ENCODE data around the gene ANKRD26.

Gene ANKRD26

GRCh38 chr10:27019827-27020226 lies 80.5 kb downstream of the ANKRD26 start:
- no peak for DNase-seq

GRCh38 chr10:26997610-26998009 lies 102.7 kb downstream of the ANKRD26 start:
- DNase-seq: no peak

- no peak for DNase-seq
Measured at GRCh38 chr10:26994743-26995142, 105.6 kb downstream of the ANKRD26 start.

DNA sequence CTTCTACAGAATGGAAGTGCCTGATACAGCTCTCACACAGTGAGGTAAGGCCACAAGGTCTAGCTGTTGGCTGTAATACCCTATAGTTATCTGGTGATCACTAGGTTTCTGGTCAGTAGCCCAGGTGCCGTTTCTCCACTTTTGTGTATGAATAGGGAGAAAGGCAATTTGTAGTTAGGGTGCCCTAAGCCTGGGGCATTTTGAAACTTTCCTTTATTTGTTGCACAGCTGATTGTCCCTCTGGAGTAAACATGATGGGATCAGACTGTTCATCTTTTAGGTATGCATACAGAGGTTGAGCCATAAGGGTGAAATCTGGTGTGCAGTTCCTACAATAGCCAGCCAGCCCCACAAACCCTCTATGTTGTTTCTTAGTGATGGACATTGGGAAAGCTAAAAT lies 112.4 kb downstream of the ANKRD26 start:
- no peak for DNase-seq

- DNase-seq: no peak
Measured at GRCh38 chr10:26983156-26983555, 117.1 kb downstream of the ANKRD26 start.

- DNase-seq: no peak
Measured at GRCh38 chr10:26982058-26982457, 118.2 kb downstream of the ANKRD26 start.

GRCh38 chr10:26981232-26981824 lies 119.0 kb downstream of the ANKRD26 start:
- DNase-seq: no peak

- DNase-seq: no peak
Measured at GRCh38 chr10:26978519-26978918, 121.8 kb downstream of the ANKRD26 start.

GRCh38 chr10:26977635-26978034 lies 122.7 kb downstream of the ANKRD26 start:
- DNase-seq: no peak

DNA sequence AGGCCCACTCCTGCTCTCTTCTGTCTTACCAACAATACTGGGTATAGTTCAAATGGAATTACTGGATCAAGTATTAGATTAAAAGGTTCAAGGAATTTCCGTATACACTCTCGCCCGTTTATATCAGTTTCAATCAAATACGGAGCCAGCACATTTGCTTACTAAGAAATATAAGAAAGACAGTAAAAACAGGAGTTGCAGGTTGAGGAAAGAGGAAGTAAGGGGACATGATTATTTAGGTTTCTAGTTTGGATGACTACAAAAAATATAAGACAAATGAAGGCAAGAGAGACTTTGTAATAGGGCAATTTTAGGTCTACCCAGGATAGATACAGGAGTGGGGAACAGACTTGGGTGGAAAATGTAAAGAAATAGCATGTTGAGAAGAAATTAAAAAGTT lies 129.6 kb downstream of the ANKRD26 start:
- DNase-seq: no peak

- no peak for DNase-seq
Measured at GRCh38 chr10:26969145-26969926, 131.0 kb downstream of the ANKRD26 start.

- DNase-seq: no peak
Measured at GRCh38 chr10:26962835-26963234, 137.5 kb downstream of the ANKRD26 start.

DNA sequence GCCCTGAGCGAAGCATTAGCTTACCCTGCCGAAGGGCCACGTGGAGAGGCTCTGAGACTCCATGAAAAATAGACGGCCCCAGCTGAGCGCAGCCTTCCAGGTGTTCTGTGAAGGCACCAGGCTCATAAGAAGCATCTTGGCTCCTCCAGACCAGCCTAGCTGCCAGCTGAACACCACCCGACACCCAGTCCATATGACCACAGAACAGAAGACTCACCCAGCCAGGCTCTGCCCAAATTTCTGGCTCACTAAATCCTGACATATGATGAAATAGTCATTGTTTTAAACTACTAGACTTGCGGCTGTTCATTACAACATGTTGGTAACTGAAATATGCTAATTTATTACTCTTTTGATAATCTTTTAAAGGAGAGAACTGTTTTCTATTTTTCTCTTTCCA lies 140.0 kb downstream of the ANKRD26 start:
- no peak for DNase-seq

GRCh38 chr10:26959841-26960240 lies 140.5 kb downstream of the ANKRD26 start:
- DNase-seq: no peak

Measured in suppressor macrophage treated with lipopolysaccharide for 4 hours (primary cell).